Activated T-helper 1 cell treated with Interleukin-2 at 50 U/mL for 16 hours (primary cell): ENCODE data around the gene LYRM4.
"Not testable (repeated sequence)": the region's sequence is repeated elsewhere in the genome, so short reads cannot be mapped to it uniquely, and the experiment has no call there.

Experiments used
- DNase-seq: peaks from one replicate; pipeline ENCODE4 v3.0.0-alpha.2; 2020; ENCODE audit warnings: low read depth

Gene LYRM4

DNA sequence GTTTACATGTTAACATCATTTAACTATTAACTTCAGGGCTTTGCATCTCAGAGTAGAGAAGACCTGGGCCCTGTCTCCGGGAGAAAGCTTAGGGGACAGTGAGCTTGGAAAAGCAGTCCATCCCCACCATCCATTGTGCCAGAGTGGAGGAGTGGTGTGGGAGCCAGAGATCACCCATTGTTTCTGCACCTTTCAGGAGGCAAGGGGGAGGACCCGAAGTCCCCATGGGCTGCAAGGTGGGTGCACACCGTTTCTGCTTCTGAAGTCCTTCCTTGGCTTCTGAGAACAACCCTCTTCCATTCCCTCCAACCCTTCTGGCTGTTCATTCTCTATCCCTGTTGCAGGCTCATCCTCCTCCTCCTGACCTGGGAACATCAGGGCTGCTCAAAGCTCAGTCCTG, 179.6 kb downstream of the LYRM4 start:
- no peak for DNase-seq

GRCh38 chr6:5080574-5080973, 180.2 kb downstream of the LYRM4 start:
- no peak for DNase-seq

DNA sequence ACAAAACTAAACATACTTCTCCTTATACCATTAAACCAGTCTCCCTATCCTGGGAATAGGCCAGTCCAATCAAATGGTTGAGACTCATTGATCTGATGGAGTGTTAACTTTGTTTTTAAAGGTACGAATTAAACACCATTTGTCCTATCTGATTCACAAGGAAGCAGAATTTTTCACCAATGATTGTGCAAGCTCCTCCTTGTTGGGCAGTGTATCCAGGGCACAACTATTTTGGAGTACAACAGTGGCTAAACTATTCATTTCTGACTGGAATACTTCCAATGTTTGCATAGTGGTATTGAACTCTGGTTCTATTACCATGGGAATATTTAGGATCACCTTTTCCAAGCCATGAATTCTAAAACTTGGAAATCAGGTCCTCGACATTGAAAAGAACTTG, 181.1 kb downstream of the LYRM4 start:
- DNase-seq: no peak

DNA sequence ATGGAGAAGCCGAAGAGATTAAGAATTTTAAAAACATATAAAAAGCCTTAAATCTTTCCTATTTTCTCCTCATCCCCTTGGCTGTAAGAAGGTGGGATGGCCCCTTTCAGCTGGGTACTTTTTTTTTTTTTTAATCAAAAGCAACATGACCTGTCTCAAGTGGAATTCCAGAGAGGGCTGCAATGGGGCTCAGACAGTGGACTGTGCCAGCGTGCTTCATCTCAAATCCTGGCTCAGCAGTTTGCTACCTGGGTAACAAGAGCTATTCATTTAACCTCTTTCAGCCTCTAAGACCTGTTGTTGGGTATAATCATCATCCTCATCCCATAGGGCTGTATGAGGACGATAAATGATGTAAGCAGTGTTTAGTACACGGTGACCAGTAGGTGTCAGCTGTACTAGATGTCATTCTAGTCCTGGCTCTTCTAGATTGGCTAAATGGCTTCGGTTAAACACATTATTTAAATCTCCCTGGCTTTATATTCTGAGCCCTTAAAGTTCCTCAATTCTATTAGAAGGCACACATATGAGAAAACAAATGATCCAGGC, 182.6 kb downstream of the LYRM4 start:
- no peak for DNase-seq

DNA sequence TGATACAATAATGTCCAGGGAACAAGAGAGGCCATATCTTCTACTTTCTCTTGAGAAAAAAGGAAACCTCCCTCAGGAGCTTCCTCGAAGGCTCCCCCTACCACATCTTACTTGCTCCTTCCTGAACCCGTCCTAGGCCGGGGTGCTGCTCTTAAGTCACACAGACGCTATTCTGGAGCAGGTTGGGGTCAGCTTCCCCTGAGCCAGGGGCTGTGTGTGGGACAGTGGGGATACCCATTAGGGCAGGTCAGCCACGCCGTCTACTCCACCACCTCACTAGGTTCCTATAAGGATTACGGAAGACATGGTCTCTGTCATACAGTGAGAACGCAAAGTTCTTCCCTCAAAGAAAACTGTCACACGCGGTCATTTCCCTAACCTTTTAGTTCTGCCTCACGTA, 183.8 kb downstream of the LYRM4 start:
- no peak for DNase-seq

DNA sequence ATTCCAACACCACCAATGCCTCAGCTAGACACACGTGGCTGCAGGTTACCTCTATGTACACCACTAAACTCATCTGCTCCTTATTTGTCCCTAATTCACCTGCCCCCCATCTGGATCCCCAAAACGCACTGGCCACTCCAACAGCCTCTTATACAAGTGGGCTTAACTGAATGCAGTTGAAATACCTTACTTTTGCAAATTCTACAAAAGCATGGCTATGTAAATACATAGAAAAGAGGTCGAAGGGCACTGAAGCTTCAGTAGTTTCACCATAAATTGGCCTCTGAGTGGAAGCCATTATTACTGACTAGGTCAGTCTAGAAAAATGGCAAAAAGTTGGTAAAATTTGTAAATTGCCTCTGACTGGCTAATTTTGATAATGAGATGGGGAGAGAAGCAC, 186.8 kb downstream of the LYRM4 start:
- DNase-seq: no peak

- no peak for DNase-seq
Observed at GRCh38 chr6:5072440-5072839, 188.3 kb downstream of the LYRM4 start.

DNA sequence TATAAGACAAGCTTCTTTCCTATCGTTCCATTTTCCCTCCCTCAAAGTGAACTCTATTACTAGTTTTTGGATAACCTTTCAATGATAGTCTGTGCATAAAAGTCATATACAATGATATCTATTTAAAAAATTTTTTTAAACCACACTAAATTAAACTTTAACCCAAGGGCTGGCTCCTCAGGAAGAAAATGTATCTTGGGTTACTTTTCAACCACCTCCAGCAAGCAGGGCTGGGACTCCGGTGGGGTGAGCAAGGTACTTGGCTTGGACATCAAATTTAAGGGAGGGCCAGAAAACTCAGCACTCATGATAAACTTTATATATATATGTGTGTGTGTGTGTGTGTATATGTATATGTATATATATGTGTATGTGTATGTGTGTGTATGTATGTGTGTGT, 189.5 kb downstream of the LYRM4 start:
- DNase-seq: no peak

DNA sequence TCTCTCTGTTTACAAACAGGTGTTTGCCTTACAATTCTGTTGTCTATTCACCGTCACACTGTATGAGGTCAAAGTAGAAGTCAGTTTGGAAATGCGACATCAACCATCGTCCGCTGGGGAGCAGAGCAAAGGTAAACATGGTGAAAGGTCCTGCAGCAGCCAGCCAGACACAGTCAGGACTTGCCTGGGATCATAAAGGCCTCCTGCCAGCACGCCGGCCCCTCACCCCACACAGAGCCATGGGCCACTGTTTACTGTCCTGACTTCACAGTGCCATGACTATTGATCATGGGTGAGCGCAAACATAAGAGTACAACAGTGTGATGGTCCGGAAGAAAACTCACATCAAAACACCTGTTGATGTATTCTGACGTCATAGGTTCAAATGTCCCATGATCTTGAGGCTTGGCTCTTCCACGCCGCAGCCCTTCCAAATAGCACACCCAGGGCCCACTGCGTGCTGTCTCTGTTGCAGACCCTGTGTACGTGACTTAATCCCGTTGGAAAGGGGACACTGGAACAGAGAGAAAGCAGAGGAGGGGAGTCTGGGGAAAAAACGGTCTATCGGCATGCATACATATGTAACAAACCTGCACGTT, 192.5 kb downstream of the LYRM4 start:
- DNase-seq: no peak

DNA sequence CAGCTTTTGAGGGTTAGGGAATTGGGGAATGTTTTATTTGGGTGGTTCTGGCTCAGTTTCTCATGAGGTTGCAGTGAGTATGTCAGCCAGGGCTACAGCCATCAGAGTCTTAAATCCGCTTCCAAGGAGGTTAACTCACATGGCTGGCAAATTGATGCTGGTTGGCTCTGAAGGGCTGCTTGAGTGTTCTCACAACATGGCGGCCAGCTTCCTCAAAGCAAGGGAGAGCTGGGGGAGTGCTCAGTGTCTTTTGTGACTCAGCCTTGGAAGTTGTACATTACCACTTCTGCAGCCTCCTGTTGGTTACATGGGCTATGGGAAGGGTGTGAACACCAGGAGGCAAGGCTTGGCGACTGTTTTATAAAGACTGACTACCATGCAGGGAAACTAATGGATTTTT, 193.4 kb downstream of the LYRM4 start:
- DNase-seq: no peak

- no peak for DNase-seq
Observed at GRCh38 chr6:5066456-5067093, 194.2 kb downstream of the LYRM4 start.

DNA sequence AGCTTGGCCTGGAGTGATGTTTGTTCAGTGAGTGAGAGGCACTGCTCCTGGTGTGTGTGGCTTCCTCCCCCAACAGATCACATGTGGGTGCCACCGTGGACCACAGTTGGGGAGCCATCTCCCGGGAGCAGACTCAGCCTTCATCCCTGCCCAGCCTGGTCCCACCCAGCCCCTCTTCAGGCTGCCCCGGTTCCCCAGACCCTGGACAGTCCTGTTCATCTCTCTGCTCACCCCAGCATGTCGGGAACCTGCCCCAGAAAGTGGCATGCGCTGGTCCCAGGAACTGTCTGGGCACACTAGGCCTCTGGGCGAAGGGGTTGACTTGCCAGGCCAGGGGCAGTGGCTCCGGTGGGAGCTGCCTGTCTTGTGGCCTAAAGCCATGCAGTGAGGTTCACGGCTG, 197.1 kb downstream of the LYRM4 start:
- DNase-seq: no peak

GRCh38 chr6:5061152-5061551, 199.6 kb downstream of the LYRM4 start:
- no peak for DNase-seq

DNA sequence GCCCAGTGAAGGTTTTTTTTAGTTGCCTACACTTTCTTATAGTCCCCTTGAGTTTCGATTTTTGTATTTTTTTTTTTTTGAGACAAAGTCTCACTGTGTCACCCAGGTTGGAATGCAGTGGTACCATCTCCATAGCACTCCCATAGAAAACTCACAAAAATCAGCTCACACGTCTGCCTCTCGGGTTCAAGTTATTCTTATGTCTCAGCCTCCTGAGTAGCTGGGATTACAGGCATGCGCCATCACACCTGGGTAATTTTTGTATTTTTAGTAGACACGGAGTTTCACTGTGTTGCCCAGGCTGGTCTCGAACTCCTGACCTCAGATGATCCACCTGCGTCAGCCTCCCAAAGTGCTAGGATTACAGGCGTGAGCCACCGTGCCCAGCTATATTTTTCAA, 200.3 kb downstream of the LYRM4 start:
- DNase-seq: not testable (repeated sequence)

- no peak for DNase-seq
Observed at GRCh38 chr6:5059036-5059896, 201.5 kb downstream of the LYRM4 start.
